GM18498 (cell line): Measurements from ENCODE around the gene CCDC179.

Experiments
- ATAC-seq: cut with Tn5 transposase; IDR thresholded peaks from one replicate; pipeline ENCODE4 v1.9.1; 2021; ENCODE audit warnings: mild to moderate bottlenecking, moderate library complexity; ENCODE audit not compliant: unreplicated experiment

CCDC179 gene

DNA sequence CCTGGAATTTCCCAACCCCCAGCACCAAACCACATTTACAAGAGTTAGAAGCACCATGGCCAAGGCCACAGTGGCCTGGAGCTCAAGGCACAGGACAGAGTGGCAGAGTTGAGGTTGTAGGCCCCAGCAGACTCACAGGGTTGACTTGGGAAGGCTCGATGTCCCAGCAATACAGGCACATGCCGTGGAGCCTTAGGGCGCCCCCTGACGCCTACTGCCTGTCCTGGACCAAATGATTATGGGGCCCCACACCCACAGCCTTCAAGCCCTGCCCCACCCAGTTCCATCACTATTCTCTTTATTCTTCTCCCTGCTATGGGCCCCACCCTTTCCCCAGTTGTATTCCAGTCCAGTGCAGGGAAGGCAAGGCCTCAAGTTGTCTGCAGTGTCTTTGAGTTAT, at the start of gene CCDC179:
TSS of gene CCDC179 (minus strand) at position 234 of the 400 bp plus-strand sequence. CDS start at position 181, 53 bp downstream.
- ATAC-seq: no peak

GRCh38 chr11:22903782-22904181, 43.5 kb upstream of the CCDC179 start:
- ATAC-seq: no peak

- ATAC-seq: no peak
Observed at GRCh38 chr11:22901603-22902002, 41.3 kb upstream of the CCDC179 start.

DNA sequence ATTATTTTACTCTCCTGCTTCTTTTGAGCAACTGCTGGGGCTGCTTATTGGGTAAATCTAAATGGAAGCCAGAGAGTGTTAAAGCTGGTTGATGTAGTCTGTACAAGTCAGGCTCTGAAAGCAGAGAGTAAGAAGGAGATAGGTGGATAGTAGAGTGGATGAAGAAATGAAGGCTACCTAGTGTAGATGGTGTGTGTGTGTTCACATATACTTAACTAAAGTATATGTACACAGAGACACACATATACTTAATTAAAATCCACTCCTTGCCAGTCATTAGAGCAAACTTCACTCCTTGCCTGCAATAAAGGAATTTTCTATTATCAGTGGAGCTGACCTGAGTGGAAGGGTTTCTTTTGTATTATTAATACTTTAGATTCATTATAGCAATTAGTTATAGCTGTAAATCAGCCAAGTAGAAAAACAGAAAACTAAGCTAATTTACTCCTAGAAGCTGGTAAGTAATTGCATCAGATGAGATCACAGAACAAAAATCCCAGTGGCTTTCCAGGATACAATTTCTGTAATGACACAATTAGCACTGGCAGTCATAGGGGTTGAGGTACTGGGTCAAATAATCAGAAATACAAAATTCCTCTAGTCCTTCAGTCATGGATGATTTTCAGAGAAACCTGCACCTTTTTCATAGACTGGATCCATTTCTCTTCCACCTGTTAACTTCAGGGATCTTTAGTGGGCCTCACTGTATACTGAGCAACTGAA, 40.7 kb upstream of the CCDC179 start:
- ATAC-seq: no peak

DNA sequence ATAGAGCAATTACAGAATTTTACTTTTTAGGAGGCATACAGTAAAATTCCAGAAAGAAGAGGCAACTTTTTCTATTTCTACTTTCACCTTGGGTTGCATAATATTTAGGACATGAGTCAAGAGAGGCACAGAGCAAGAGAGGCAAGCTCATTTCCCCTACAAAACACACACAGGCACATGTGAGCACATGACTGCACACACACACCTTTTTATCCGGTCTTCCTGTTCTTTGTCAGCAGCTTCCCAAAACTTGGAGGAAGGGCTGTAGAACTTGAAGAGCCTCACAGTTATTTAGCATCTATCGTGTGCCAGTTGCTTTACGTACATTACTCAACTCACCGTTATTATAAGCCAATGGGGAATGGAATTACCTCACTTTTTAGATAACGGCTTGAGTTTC, 37.8 kb upstream of the CCDC179 start:
- no peak for ATAC-seq

GRCh38 chr11:22890227-22890626, 30.0 kb upstream of the CCDC179 start:
- no peak for ATAC-seq

- ATAC-seq: no peak
Observed at GRCh38 chr11:22884217-22884616, 23.9 kb upstream of the CCDC179 start.

DNA sequence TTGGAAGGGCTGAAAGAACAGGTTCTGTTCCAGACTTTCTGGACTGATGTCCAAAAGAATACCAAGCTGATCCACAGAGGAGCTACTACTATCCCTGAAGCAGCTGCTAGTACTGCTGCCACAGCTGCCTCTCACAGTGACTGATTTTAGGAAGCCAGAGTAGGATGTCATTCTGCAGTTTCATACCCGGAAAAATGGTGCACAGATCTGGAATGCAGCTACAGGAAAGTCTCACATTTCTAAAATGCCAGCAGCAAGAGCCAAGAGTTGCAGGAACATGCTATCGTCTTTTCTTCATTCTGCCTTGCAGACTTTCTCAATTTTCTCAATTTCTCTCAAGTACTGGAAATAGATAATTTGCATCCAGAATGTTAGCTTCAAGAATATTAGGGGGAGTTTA, 19.4 kb upstream of the CCDC179 start:
- ATAC-seq: no peak

GRCh38 chr11:22878604-22879003, 18.3 kb upstream of the CCDC179 start:
- ATAC-seq: no peak

DNA sequence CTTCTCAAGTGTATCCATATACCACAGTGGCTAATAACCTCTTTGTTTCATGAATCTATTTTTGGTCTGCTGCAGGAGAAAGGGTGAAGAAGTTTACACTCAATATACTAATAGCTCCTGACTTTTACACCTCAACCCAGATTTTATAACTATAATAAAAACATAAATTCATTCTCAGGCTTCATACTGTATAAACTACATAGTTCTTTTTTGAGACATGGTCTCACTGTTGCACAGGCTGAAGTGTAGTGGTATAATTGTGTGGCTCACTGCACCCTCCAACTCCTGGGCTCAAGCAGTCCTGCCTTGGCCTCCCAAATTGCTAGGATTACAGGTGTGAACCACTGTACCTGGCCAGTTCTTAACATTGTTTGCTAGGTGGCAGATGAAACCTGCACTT, 17.8 kb upstream of the CCDC179 start:
- no peak for ATAC-seq

DNA sequence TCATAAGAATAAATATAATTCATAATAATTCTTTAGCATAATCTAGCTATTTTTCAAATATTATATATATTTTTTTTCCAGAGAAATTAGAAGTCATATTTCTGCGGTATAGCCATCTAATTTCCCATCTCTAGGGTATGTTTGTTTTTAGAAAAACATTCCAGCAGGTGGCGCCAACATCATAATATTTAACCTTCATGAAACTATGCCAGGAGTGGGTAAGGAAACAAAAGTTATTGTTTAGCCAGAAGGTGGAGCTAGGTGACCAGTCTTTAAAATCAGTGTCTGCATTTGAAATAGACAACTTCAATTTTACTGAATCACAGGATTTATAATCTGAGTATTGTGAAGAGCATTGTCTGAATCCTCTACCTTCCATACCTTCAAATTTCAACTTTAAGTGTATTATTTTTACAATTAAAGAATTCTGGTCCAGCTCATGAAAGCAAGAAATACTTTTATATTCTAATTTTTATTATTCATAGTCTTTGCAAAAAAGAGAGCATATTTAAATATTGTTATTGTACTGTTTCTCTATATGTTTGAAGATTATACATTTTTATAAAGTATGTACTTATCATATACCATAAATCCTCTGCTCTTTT, 15.7 kb upstream of the CCDC179 start:
- peak; percentile 99 for ATAC-seq

GRCh38 chr11:22869325-22869724, 9.1 kb upstream of the CCDC179 start:
- ATAC-seq: peak; percentile 65

DNA sequence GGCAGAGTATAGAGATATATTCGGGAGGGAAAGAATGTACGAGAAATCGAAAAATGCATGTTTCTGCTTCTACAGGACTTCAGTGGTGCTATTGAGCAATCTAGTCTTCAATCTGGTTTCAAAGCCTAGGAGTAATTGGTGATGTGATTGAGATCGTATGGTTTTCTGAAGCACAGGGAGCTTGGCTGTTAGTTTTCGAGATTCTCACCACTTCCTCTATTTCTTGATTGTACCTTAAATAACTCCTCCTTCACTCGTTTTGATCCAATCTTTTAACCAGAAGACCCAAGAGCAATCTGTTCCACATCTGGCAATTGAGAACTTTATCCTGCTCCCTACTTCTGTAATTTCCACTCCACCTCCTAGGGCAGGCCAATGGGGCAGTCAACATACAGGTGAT, 518 bp downstream of the CCDC179 start:
- ATAC-seq: no peak

- no peak for ATAC-seq
Observed at GRCh38 chr11:22851477-22851876, 8.8 kb downstream of the CCDC179 start.

DNA sequence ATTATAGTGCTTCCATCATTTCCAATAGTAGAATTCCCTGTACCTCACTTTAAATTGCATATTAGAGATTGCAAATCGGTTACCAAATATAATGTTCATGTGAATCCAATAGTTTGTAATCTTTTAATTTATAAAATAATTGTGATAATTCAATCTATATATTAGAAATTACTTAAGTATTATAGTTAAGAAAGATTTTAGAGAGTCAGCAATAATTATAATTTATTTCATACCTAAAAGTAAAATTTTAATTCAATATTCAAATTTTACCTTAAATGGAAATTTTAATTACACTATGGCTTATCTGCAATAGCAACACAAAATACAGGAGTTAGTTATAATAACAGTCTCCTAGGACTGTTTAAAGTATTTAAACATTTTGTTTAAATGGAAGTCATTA, 13.5 kb downstream of the CCDC179 start:
- no peak for ATAC-seq

GRCh38 chr11:22832315-22833015, 27.8 kb downstream of the CCDC179 start:
- no peak for ATAC-seq

DNA sequence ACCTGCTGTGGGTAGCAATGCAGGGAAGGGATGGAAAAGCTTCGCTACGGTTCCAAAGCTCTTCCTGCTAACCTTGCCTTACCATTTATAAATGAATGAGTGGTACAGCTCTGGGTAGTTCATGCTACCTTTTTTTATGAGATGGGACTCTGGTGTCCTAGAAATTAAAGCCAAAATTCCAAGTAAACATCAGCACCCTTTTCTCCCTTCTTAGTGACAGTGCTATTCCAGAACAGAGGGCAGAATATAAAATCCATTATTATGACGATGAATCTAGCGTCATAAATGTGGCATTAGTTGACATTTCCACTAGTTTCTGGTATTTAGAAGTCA, 30.2 kb downstream of the CCDC179 start:
- ATAC-seq: no peak

- ATAC-seq: peak; percentile 95
Observed at GRCh38 chr11:22829231-22830081, 30.8 kb downstream of the CCDC179 start, which contains the start of gene SVIP. Gene SVIP, minus strand, starts transcription at chr11:22829801. Its CDS starts 53 bp downstream, at chr11:22829748.

DNA sequence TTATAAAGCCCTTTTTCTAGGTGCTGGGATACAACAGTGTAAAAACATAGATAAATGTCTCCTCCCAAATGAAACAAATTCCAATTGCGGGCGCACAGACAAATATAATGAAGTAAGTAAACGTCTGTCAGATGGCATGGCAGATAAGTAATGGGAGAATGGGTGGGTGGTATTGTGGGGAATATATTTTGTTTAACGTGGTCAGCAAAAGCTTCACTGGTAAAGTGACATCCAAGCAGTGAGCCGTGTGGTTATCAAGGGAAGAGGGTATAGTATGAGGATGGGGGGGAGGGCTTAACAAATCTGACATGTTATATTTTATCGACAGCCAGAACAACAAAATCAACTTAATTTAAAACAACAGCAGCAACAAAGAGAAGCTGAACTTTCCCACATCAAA, 31.9 kb downstream of the CCDC179 start:
- no peak for ATAC-seq

- no peak for ATAC-seq
Observed at GRCh38 chr11:22822203-22822602, 38.1 kb downstream of the CCDC179 start.

- ATAC-seq: no peak
Observed at GRCh38 chr11:22809893-22810292, 50.4 kb downstream of the CCDC179 start.
